Breast epithelium (tissue), 3 donors: ENCODE measurements around the gene SLC50A1.
A peak's percentile ranks its signal among the peaks of the same experiment; 100 is the strongest.

Source experiments
- POLR2AphosphoS5 ChIP-seq, 3 donors: sonication (generic); formaldehyde crosslinking; IDR thresholded peaks; one replicate each; pipeline ENCODE4 v1.6.1; 2017; ENCODE audit warnings: antibody characterized with exemption in 3 of 3
- TF ChIP-seq, protein P1 (sequence below), 3 donors: fragments of 450-650 bp; IDR thresholded peaks; one replicate each; pipeline ENCODE4 v1.5.1; 2016 to 2017; ENCODE audit warnings: antibody characterized with exemption in 3 of 3, mild to moderate bottlenecking in 3 of 3, moderate library complexity in 3 of 3

GRCh38 chr1:155134880-155135414, 705 bp upstream of the SLC50A1 start:
- peak in 2 of 3 donors; percentile 13 to 77 for TF ChIP-seq POLR2AphosphoS5 (IDR thresholded peaks at IDR 0.05)
- TF ChIP-seq, protein P1, sequence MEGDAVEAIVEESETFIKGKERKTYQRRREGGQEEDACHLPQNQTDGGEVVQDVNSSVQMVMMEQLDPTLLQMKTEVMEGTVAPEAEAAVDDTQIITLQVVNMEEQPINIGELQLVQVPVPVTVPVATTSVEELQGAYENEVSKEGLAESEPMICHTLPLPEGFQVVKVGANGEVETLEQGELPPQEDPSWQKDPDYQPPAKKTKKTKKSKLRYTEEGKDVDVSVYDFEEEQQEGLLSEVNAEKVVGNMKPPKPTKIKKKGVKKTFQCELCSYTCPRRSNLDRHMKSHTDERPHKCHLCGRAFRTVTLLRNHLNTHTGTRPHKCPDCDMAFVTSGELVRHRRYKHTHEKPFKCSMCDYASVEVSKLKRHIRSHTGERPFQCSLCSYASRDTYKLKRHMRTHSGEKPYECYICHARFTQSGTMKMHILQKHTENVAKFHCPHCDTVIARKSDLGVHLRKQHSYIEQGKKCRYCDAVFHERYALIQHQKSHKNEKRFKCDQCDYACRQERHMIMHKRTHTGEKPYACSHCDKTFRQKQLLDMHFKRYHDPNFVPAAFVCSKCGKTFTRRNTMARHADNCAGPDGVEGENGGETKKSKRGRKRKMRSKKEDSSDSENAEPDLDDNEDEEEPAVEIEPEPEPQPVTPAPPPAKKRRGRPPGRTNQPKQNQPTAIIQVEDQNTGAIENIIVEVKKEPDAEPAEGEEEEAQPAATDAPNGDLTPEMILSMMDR (IDR thresholded peaks at IDR 0.05) = no peak
